Stimulated activated CD8-positive, alpha-beta memory T cell treated with anti-CD3 and anti-CD28 coated beads, Interleukin-7, amount 100 ng/mL, for 4 hours (primary cell): ENCODE results near the gene COX4I2.
A peak's percentile ranks its signal among the peaks of the same experiment; 100 is the strongest.
"Not testable (repeated sequence)": the region's sequence is repeated elsewhere in the genome, so short reads cannot be mapped to it uniquely, and the experiment has no call there.

Experiments used
- DNase-seq, 2 donors: peaks; one replicate each; pipeline ENCODE4 v3.0.0-alpha.2; 2020; ENCODE audit warnings: low read depth in 2 of 2

The COX4I2 gene

GRCh38 chr20:31637660-31638059, at the start of gene COX4I2:
Gene COX4I2 (plus strand): TSS chr20:31637912. CDS start chr20:31639018, 1,106 bp downstream.
- no peak for DNase-seq

GRCh38 chr20:31590717-31591225, 46.9 kb upstream of the COX4I2 start:
- DNase-seq, result no peak

GRCh38 chr20:31593221-31594001, 44.3 kb upstream of the COX4I2 start:
- no peak for DNase-seq

GRCh38 chr20:31594002-31594557, 43.6 kb upstream of the COX4I2 start:
- no peak for DNase-seq

- no peak for DNase-seq
Observed at GRCh38 chr20:31594558-31595379, 42.9 kb upstream of the COX4I2 start.

- no peak for DNase-seq
Observed at GRCh38 chr20:31595380-31595653, 42.4 kb upstream of the COX4I2 start.

- no peak for DNase-seq
Observed at GRCh38 chr20:31595654-31596411, 41.9 kb upstream of the COX4I2 start.

GRCh38 chr20:31596412-31596715, 41.3 kb upstream of the COX4I2 start:
- DNase-seq, result not testable (repeated sequence)

- no peak for DNase-seq
Observed at GRCh38 chr20:31596831-31597480, 40.8 kb upstream of the COX4I2 start.

- no peak for DNase-seq
Observed at GRCh38 chr20:31597481-31597855, 40.2 kb upstream of the COX4I2 start.

- no peak for DNase-seq
Observed at GRCh38 chr20:31602431-31602778, 35.3 kb upstream of the COX4I2 start.

- peak in 1 of 2 donors; percentile 25 for DNase-seq
Observed at GRCh38 chr20:31602779-31603441, 34.8 kb upstream of the COX4I2 start.

- peak; percentile 31 to 64 for DNase-seq
Observed at GRCh38 chr20:31603822-31604566, 33.7 kb upstream of the COX4I2 start.

GRCh38 chr20:31604567-31605030, 33.1 kb upstream of the COX4I2 start:
- DNase-seq, result no peak

- peak; percentile 85 to 88 for DNase-seq
Observed at GRCh38 chr20:31605031-31605901, 32.4 kb upstream of the COX4I2 start, which contains the start of gene ID1. Gene ID1 (plus strand): TSS chr20:31605289. CDS start chr20:31605388, 99 bp downstream.

- DNase-seq, result no peak
Observed at GRCh38 chr20:31605902-31606803, 31.6 kb upstream of the COX4I2 start.

- no peak for DNase-seq
Observed at GRCh38 chr20:31606804-31607639, 30.7 kb upstream of the COX4I2 start.
